ENCODE data around the gene YWHAQ.

The YWHAQ gene

GRCh38 chr2:9647884-9648283 is 17.1 kb upstream of the YWHAQ start:
- DNase-seq (ENCODE audit: low spot score) = no peak
- no peak for TF ChIP-seq CTCF (conservative IDR thresholded peaks at IDR 0.05; ENCODE audit: low read depth)
- ChIA-PET CTCF (interaction anchor here (0.7 kb wide), 1 partner anchor 305 kb away, joined by 3 read pairs; no protein-coding TSS in a partner anchor), POLR2A (ENCODE audit: low non-redundant PET) (no interaction called here)
- H3K27ac ChIP-seq = no peak overlapping the region

GRCh38 chr2:9646196-9647030 is 15.6 kb upstream of the YWHAQ start:
- no peak overlapping the region for H3K27ac ChIP-seq
- ChIA-PET CTCF (no interaction called here), POLR2A (ENCODE audit: low non-redundant PET) (no interaction called here)
- no peak for DNase-seq (ENCODE audit: low spot score)
- no peak for TF ChIP-seq CTCF (conservative IDR thresholded peaks at IDR 0.05; ENCODE audit: low read depth)

GRCh38 chr2:9644603-9645002 is 13.8 kb upstream of the YWHAQ start:
- H3K27ac ChIP-seq = no peak overlapping the region
- TF ChIP-seq CTCF (conservative IDR thresholded peaks at IDR 0.05; ENCODE audit: low read depth) = no peak
- POLR2A ChIA-PET (ENCODE audit: low non-redundant PET) = no interaction called here
- DNase-seq (ENCODE audit: low spot score) = peak; percentile 75
- CTCF ChIA-PET = no interaction called here

GRCh38 chr2:9644021-9644420 is 13.2 kb upstream of the YWHAQ start:
- CTCF ChIA-PET = no interaction called here
- POLR2A ChIA-PET (ENCODE audit: low non-redundant PET) = no interaction called here
- DNase-seq (ENCODE audit: low spot score) = no peak
- TF ChIP-seq CTCF (conservative IDR thresholded peaks at IDR 0.05; ENCODE audit: low read depth) = no peak
- no peak overlapping the region for H3K27ac ChIP-seq

GRCh38 chr2:9641641-9642040 is 10.8 kb upstream of the YWHAQ start:
- ChIA-PET POLR2A (ENCODE audit: low non-redundant PET) (no interaction called here), CTCF (no interaction called here)
- H3K27ac ChIP-seq = no peak overlapping the region
- no peak for DNase-seq (ENCODE audit: low spot score)
- TF ChIP-seq CTCF (conservative IDR thresholded peaks at IDR 0.05; ENCODE audit: low read depth) = no peak

- no peak for TF ChIP-seq CTCF (conservative IDR thresholded peaks at IDR 0.05; ENCODE audit: low read depth)
- no peak overlapping the region for H3K27ac ChIP-seq
- POLR2A ChIA-PET (ENCODE audit: low non-redundant PET) = interaction anchor here (1.0 kb wide), 1 partner anchor 10 kb away, joined by 3 read pairs; the partner anchor contains the start of gene YWHAQ
- DNase-seq (ENCODE audit: low spot score) = no peak
- CTCF ChIA-PET = no interaction called here
These were observed 9.8 kb upstream of the YWHAQ start for GRCh38 chr2:9640403-9641104.
